Nephron progenitor cell (in vitro differentiated cells): ENCODE results near the gene NXN.
A peak's percentile ranks its signal among the peaks of the same experiment; 100 is the strongest.
"Not testable (repeated sequence)": the region's sequence is repeated elsewhere in the genome, so short reads cannot be mapped to it uniquely, and the experiment has no call there.

Source experiments
- DNase-seq: peaks from one replicate; pipeline ENCODE4 v3.0.0; 2021
- H3K27ac Mint-ChIP-seq: 2 replicates; pipeline ENCODE4 v1.8.0; 2021; ENCODE audit warnings: mild to moderate bottlenecking, moderate library complexity, mixed read lengths
- H3K27me3 Mint-ChIP-seq: 2 replicates; pipeline ENCODE4 v1.8.0; 2021; ENCODE audit warnings: mild to moderate bottlenecking, low read depth, mixed read lengths; ENCODE audit not compliant: poor library complexity
- H3K36me3 Mint-ChIP-seq: 2 replicates; pipeline ENCODE4 v1.8.0; 2021; ENCODE audit warnings: low read depth, mixed read lengths
- H3K4me1 Mint-ChIP-seq: 2 replicates; pipeline ENCODE4 v1.8.0; 2021; ENCODE audit warnings: mixed read lengths
- H3K4me3 Mint-ChIP-seq: 2 replicates; pipeline ENCODE4 v1.8.0; 2021; ENCODE audit warnings: mild to moderate bottlenecking, moderate library complexity, mixed read lengths
- H3K9me3 Mint-ChIP-seq: 2 replicates; pipeline ENCODE4 v1.8.0; 2021; ENCODE audit warnings: mild to moderate bottlenecking, moderate library complexity, mixed read lengths
- CTCF ChIP-seq: fragments of 200-600 bp; sonication (generic); IDR thresholded peaks from 2 replicates; pipeline ENCODE4 v1.5.0; 2021; ENCODE audit warnings: antibody characterized with exemption

The NXN gene

GRCh38 chr17:789160-789840 is 190.3 kb downstream of the NXN start:
- DNase-seq: no peak
- Mint-ChIP-seq H3K4me1 (peaks cover 24% of the 10 kb centered on the region), H3K4me3 (no peak overlapping the region), H3K9me3 (no peaks in the 10 kb centered on the region), H3K27ac (peak overlapping the region; percentile 68), H3K36me3 (peaks cover 40% of the 10 kb centered on the region), H3K27me3 (no peaks in the 10 kb centered on the region)
- TF ChIP-seq CTCF: no peak

- no peak overlapping the region for H3K27ac Mint-ChIP-seq
Measured at GRCh38 chr17:788551-788950, 191.0 kb downstream of the NXN start.

GRCh38 chr17:787641-788221 is 191.8 kb downstream of the NXN start:
- TF ChIP-seq CTCF: no peak
- Mint-ChIP-seq H3K27me3 (no peaks in the 10 kb centered on the region), H3K4me1 (peaks cover 25% of the 10 kb centered on the region), H3K27ac (no peak overlapping the region), H3K36me3 (peaks cover 40% of the 10 kb centered on the region), H3K9me3 (no peaks in the 10 kb centered on the region), H3K4me3 (no peak overlapping the region)
- no peak for DNase-seq

More at GRCh38 chr17:788551-788950, 191.0 kb downstream of the NXN start:
- Mint-ChIP-seq H3K4me3 (no peak overlapping the region), H3K27me3 (no peaks in the 10 kb centered on the region), H3K36me3 (peaks cover 40% of the 10 kb centered on the region), H3K9me3 (no peaks in the 10 kb centered on the region), H3K4me1 (peaks cover 24% of the 10 kb centered on the region)
- DNase-seq: no peak
- no peak for TF ChIP-seq CTCF

DNA sequence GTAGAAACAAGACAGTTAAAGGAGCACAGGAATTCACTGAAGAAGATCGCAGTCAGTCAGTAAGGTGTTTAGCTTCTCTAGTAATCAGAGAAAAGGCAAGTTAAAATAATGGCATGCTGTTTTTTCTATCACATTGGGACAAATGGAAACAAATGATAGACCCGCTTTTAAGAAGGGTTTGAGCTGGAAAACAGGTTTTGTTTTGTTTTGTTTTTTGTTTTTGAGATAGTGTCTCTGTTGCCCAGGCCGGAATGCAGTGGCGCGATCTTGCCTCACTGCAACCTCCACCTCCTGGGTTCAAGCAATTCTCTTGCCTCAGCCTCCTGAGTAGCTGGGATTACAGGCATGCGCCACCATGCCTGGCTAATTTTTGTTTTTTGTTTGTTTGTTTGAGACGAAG is 193.7 kb downstream of the NXN start:
- H3K36me3 Mint-ChIP-seq: peaks cover 31% of the 10 kb centered on the region
- not testable (repeated sequence) for H3K4me3 Mint-ChIP-seq, H3K9me3 Mint-ChIP-seq, H3K27ac Mint-ChIP-seq, DNase-seq, H3K27me3 Mint-ChIP-seq
- peaks cover 29% of the 10 kb centered on the region for H3K4me1 Mint-ChIP-seq

DNA sequence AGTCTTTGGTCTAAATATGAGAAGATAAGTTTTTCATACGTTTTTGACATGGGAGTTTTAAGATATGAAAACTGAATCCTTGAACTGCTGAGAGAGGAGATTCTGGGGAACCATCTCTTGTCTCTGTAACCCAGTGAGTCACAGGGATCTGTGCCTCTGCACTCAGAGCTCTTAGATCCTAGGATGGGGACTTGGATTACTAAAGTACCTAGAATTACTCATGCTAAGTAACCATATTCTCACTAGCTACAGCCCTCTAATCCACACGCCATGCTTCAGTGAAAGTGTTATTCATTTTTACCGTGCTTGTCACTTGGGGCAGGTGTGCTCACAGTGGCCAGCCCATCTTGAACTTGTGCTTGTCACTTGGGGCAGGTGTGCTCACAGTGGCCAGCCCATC is 195.4 kb downstream of the NXN start:
- H3K9me3 Mint-ChIP-seq: no peaks in the 10 kb centered on the region
- H3K36me3 Mint-ChIP-seq: peaks cover 23% of the 10 kb centered on the region
- no peak overlapping the region for H3K27ac Mint-ChIP-seq
- no peaks in the 10 kb centered on the region for H3K27me3 Mint-ChIP-seq
- no peak for TF ChIP-seq CTCF
- H3K4me3 Mint-ChIP-seq: peak overlapping the region; percentile 97
- peaks cover 35% of the 10 kb centered on the region for H3K4me1 Mint-ChIP-seq
- DNase-seq: no peak

GRCh38 chr17:781805-782731 is 197.5 kb downstream of the NXN start, which contains the start of the genes GLOD4 and MRM3:
Gene GLOD4 (minus strand): TSS chr17:782280. CDS start chr17:782255, 25 bp downstream.
Gene MRM3 (plus strand): TSS chr17:782353. CDS start chr17:782379, 26 bp downstream.
- peak within 1 kb of the TSS; percentile 99 for H3K27ac Mint-ChIP-seq

More at GRCh38 chr17:781805-782731, 197.5 kb downstream of the NXN start, which contains the start of the genes GLOD4 and MRM3:
- Mint-ChIP-seq H3K4me1 (peaks cover 35% of the 10 kb centered on the region), H3K9me3 (no peaks in the 10 kb centered on the region), H3K27me3 (no peaks in the 10 kb centered on the region), H3K4me3 (peak within 1 kb of the TSS; percentile 97), H3K36me3 (peaks cover 27% of the 10 kb centered on the region)
- TF ChIP-seq CTCF: peak; percentile 28
- peak; percentile 96 for DNase-seq
